Suppressor macrophage treated with lipopolysaccharide for 4 hours (primary cell): Measurements from ENCODE around the gene RBM12.
A peak's percentile ranks its signal among the peaks of the same experiment; 100 is the strongest.

Experiments used
- DNase-seq: peaks from one replicate; pipeline ENCODE4 v3.0.0-alpha.2; 2020

Gene RBM12

DNA sequence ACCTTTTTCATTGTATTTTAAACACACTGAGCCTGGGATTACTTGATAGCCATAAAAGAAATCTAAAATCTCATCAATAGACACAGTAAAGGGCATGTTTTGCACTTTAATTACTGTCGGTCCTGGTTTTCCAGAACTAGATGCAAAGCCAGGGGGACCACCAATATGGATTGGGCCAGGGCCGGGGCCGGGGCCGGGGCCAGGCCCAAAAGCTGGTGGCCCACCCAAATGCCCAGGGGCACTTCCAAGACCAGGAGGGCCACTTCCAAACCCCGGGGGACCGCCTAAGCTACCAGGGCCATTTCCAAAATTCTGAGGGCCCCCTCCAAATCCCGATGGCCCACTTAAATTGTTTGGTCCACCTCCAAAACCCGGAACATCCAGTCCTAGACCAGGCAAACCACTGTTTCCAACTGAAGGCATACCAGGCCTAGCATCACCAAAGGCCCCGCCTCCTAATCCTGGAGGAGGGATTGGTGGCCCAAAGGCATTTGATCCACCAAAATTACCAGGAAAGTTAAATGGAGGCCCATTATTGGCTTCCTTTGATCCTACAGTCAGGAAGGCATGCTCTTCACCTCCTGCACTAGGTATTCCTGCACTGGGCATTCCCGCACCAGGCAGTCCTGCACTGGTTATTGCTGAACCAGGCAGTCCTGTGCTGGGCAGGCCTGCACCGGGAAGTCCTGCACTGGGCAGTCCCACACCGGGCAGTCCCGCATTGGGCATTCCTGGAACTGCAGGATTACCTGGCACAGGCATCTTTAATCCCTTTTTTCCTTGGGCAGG, 11.9 kb downstream of the RBM12 start:
- DNase-seq = no peak

DNA sequence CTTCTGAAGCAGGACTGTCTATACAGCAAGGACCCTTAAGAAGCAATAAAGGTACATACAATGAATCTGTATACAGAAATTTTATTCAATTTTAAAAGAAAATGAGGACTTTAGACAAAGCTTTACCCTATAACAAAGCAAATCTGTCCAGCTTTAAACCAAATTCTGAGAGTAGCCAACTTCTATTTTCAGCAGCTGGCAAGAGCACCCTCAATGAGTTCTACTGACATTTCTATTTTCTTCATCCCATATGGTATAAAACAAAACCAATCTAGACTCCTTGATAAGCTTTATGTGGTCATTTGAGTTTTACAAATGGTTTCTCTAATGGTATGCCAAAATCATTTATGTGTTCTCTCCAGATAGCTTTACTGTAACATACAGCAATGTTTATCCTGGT, 12.7 kb downstream of the RBM12 start:
- DNase-seq = no peak

DNA sequence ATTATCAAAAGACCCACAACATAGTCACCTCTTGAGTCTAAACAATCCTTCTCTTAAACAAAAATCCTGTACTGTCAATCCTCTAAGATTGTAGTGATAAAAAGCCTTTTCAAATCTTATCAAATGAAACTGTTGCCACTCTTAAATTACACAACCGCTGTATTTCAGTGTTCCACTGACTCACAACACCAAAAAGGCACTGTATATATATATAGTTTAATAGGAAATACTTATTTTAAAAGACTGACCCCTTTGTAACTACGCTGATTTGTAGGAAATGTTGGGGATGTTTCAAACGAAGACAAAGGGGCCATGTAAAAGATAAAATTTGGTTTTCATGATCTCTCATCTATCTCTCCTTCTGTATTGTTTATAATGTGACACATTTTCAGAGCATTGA, 14.1 kb downstream of the RBM12 start:
- no peak for DNase-seq

DNA sequence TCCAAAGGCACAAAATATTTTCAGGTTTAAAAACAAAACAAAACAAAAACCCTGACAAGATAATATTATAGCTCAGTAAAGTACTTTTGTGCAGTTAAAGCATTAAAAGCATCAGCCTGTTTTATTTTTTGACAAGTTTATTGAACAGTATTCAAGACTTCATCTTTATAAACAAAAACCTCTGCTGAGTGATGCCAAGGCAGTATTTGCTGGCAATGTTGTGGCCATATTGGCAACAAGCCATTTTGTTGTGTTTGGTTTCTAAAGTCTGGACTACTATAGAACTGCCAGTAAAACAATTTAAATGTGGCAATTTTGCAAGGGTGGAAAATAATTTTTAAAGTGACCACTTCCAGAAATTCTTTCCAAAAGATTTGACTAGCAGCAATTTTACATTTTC, 15.9 kb downstream of the RBM12 start:
- DNase-seq = no peak

DNA sequence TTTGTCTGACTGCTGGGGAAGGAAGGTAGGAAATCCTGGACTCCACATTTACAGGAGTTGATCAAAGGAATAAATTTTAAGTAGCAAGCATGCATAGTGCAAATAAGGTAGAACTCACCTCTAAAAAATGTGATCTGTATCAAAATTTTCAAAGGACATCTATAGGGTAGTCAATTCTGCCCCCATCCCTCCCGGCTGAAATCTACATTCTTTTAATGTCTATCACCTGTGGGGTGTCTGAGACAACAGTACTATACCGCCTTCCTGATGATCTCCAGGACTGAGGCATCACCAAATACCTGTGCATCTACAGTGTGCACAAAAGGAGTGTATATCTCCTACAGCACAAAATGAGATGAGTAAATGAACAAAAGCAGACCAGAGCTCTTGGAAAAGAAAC, 19.9 kb downstream of the RBM12 start:
- no peak for DNase-seq

DNA sequence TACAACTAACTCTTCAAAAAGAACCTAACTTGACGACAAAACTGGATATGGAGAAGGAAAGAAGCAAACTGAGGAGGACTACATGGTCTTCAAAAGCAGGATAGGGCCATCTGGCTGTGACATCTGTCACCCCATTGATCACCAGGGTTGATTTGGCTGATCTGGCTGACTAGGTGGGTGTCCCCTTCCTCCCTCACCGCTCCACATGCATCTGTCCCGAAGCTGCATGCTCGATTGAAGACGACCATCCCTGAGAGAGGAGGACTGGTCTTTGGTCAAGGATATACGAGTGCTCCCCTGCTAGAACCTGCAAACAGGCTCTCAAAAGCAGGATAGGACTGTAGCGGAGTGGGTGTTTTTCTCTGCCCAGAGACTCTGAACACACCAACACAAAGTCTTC, 21.7 kb downstream of the RBM12 start:
- DNase-seq = no peak

DNA sequence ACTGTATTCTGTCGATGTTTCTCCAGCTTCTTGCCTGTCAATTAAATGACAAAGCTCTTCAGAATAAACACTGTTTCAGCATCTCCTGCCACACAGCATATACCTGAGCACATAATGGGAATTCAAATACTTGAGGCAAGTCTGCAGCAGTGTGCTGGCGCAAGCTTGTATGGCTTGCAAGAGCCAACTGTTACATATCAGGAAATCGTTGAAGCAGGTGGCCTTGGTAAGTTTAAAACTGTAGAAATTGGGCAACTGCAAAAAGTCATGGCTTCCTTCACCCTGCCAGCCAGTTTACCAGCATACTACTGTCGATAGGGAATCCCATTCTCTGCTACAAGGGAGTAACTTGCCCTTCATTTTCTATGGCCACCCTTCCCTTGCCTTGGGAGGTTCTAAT, 23.0 kb downstream of the RBM12 start:
- no peak for DNase-seq

DNA sequence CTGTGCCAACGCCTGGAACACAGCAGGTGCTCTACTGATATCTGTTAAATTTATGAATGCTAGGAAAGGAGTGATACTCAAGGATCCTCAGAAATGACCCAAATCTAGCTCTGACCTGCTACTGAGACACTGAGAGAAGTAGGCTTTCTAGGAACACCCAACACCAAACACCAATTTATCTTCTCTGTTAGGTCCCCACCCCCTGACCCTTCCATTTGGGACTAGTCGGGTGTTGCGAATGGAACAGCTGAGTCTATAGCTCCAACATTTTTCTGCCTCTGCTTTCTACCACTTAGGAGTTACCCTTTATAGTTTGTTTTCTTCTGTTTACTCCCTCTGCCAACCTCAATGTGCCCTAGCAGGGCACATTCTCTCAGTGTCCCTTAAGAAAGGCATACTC, 24.0 kb downstream of the RBM12 start:
- no peak for DNase-seq

DNA sequence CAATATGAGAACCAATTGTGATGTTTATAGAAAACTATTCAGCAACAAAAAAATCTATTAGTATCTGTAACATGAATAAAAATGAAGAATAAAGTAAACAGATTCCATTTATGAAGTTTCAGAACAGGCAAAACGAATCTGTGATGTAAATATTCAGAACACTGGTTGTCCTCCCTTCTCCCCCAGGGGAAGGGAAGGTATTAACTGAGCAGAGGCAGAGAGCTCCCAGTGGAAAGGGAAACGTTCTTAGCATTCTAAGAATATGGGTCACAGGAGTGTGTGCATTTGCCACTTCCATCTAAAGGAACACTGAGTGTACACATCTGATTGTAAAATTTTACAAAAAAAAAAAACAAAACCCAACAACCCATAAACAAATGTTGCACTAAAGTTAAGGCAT, 25.9 kb downstream of the RBM12 start:
- DNase-seq = no peak

DNA sequence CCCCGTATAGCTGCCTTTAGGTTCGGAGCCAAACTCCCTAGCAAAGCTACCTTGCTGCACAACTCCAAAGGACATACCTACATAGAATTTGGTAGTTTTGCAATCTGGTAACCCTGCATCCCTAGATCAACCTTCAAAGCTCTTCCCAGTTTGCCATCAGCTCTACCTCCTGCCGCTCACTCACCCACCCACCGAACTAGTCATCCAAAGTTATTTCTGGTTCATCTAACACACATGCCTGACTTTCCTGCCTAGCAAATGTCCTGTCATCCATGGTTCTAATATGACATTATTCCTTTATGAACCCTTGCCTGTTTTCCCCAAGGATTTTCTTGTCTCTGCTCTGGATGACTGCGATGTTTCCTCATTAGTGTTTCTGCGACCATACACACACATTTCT, 27.4 kb downstream of the RBM12 start:
- DNase-seq = no peak

DNA sequence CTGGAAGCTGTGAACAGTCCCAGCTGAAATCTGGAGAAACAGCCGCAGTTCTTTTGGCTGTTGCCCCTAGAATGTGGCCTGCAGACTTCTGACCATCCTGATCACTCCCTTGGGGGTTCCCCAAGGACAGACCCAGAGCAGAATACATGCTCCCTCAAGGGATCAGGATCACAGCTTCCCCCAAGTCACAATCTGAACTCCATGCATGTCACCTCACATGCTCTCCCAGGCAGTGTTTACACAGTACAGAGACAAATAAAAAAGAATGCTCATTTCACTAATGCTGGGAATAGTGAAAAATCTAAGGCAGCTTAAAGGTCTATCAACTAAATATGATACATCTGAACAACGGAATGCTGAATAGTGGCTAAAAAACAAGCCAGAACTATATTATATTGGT, 28.6 kb downstream of the RBM12 start:
- no peak for DNase-seq

DNA sequence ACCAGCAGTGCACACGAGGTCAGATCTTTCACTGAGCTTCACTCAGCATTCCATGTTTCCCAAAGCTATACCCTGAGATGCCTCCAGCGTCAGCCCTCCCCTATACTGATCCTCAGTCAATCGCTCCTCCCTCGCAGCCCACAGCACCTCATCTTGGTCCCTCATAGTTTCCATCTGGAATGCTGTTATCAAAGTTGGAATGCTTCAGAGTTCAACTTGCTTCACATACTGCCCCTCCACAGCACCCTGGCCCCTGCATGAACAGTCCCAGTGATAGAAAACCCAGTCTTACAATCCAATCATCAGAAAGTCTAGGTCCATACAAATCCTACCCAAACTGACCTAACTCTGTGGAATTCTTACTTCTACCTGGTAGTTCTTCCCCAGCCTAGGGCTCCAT, 29.0 kb downstream of the RBM12 start:
- DNase-seq = no peak

DNA sequence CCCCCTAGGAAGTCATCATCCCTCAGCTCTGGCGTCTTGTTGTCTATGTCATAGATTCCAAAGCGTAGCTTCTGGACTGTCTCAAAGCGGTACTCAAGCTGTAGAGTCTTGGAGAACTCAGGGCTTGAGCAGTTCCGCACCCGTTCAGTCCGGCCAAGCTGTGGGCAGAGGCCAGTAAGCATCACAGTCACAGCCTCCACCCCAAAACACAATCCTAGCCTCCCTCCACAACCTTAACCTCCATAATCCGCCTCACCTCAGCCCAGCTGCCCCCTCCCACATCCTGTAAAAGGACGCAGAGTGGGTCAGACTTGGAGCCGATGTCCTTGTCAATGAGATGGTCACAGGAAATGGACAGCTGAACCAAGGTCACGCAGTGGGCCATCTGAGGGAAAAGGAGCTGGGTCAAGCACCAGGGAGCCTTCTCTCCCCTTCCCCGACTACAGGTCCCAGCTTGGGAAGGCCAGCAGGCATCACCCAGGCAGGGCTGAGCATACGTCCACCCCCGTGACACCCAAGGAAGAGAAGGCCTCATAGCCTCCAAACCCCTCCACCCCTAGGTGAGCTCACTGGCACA, 32.1 kb downstream of the RBM12 start:
- DNase-seq = no peak

DNA sequence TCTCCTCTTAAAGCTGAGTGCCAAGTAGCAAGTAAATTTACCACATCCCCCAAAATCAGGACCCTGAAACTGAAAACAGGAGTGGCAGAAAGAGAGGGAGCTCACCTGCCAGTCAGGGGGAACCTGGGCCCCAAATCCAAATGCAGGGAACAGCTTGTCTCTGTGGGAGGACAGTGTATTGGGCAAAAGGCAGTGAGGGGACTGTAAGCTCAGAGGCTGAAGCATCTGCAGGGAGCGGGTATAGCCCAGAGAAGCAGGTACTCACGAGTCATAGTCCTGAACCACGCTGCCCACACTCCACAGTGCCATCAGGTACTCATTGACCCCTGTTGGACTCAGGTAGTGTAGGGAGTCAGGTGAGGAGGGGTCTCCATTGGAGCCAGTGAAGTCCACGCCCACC, 34.1 kb downstream of the RBM12 start:
- no peak for DNase-seq

DNA sequence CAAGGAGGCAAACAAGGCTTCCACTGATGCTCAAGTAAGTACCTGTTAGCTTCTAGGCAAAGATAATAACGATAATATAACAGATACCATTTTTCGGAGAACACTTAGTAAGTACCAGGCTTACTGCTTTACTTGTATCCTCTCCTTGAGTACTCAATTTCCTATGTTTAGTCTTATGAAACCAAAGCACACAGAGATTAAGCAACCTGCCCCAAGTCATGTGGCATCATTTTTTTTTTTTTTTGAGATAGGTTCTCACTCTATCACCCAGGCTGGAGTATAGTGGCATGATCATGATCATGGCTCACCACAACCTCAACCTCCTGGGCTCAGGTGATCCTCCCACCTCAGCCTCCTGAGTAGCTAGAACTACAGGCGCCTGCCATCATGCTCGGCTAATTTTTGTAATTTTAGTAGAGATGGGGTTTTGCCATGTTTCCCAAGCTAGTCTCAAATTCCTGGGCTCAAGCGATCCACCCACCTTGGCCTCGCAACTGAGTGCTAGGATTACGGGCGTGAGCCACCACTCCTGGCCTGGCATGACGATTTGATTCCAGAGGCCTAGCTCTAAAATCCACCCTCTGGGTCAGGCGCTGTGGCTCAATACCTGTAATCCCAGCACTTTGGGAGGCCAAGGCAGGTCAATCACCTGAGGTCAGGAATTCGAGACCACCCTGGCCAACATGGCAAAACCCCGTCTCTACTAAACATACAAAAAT, 35.1 kb downstream of the RBM12 start:
- DNase-seq = no peak

DNA sequence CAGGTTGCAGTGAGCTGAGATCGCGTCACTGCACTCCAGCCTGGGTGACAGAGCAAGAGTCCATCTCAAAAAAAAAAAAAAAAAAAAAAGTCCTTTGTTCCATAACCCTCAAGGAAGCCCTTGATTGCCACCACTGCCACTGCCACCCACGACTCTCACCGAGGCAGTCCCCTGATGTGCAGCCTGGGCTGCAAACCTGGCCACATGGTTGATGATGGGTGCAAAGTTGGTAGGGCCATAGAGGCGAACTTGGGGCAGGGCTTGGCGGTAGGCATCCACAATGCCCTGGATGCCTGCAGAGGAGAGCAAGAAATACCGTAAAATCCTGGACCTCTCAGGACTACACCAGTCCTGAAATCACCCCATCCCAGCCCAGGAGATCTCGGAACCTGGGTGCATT, 37.6 kb downstream of the RBM12 start:
- DNase-seq = no peak

DNA sequence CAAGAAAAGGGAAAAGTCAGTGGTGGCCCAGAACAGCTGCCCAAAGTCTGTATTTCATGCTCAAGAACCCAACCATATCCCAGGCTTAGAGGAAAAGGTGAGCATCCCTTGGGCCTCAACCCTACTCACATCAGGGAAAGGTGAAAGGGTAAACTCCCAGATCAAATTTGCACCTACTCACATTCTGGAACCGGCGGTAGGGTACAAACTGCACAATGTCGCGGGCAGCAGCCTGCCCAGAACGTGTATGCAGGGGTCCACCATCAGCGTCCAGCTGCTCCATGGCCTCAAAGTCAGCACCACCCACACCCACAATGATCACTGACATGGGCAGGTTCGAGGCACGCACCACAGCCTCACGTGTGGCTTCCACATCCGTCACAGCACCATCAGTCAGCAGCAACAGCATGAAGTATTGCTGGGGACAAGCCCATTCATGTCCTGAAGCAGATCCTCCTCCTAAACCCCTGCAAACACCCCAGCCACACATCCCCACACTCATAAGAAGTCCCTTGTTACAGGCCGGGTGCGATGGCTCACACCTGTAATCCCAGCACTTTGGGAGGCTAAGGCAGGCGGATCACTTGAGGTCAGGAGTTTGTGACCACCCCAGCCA, 38.2 kb downstream of the RBM12 start:
- no peak for DNase-seq

DNA sequence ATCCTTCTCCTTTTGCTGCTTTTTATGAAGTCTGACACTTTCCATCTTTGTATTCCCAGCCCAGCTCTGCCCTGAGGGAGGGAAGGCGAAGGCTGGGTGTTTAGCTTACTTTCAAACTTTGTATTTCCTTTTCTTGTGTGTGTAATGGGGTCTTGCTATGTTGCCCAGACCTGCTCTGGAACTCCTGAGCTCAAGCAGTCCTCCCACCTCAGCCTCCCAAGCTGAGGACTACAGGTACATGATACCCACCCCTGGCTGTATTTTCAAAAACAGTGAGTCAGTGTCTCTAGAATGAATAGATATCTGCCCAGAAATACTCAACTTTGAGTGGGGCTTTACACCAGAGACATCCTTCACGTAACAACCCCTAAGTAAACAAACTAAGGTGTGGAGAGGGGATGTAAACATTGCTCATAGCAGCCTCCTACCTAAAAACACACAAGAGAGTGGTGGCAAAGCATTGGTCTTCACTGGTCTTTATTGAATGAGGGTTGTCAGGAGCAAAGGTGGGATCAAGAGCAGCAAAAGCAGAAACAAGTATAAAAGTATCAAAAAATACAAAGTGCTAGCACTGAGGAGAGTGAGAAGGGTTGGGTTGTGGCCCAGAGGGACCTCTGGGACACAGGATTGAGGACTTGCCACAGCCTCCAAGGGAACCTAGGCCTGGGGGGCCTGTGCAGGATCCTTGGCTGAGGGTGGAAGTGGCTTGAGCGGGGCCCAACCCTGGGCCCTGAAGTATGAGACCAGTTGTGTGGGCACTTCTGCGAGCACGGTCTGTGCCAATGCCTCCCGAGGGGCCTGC, 38.9 kb downstream of the RBM12 start:
- no peak for DNase-seq

DNA sequence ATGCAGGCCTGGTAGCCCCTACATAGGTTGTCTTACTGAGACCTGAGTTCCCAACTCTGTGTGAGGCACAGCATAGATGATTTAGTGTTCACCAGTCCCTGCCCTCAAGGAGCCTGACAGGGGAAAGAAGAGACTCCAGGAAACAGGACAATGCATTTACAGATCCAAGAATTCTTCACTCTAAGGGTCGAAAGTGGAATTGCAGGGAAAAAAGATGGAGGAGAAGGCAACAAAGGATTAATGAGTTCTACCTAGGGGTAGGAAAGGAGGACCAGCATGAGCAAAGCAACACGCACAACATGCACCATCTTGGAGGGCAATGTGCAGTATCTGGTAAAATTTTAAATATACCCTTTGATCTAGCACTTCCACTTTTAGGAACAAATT, 43.1 kb downstream of the RBM12 start:
- DNase-seq = no peak

DNA sequence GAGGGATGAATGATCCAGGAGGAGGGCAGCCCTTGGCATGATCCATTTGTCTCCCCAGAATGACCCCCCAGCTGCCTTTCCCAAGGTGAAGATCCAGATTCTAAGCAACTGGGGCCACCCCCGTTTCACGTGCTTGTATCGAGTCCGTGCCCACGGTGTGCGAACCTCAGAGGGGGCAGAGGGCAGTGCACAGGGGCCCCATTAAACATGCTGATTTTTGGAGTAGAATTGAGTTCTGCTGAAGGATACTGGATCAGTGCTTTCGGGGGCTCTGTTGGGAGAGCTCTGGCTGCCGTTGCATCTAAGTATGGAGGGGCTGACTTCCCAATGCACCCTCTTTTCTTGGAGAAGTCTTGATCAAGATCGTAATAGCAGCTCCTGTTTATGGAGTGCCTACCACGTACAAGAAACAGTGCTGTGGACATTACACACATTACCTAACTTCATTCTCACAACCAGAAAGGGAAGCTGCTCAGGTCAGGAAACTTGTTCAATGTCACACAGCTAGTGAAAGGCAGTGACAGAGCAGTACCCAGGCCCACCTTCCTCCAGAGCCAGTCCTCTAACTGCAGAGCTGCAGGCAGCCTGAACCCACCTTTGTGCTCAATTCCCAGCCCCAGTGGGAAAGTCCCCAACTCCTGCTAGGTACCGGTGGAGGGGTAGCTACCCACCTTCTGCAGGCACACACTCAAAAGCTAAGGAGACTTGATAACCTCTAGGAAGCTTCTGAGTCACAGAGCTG, 43.7 kb downstream of the RBM12 start:
- DNase-seq = no peak

DNA sequence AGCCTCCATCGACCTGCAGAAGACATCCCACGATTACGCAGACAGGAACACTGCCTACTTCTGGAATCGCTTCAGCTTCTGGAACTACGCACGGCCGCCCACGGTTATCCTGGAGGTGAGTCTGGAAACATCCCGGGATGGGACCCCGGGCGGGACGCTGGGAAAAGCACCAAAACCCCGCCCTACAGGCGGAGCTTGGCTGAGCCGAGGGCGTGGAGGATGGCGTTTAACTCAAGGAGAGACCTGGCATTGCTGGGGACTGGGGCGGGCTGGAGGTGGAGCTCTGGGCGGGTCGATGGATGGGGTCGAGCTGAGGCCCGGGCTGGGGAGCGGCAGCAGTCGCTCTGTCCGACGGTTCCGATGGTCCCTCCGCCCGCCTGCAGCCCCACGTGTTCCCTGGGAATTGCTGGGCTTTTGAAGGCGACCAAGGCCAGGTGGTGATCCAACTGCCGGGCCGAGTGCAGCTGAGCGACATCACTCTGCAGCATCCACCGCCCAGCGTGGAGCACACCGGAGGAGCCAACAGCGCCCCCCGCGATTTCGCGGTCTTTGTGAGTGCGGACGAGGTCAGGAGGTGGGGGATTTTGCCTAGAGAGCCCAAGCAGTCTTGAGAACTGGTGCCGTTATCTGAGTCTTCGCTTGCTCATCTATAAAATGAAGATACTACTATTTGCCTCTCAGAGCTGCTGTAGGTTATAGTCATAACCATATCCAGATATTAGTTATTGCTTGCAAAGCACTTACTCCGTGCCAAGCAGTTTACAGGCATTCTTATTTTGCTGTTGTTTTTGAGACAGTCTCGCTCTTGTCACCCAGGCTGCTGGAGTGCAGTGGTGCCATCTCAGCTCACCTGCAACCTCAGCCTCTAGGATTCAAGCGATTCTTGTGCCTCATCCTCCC, 45.3 kb downstream of the RBM12 start:
- peak; percentile 41 for DNase-seq
